HepG2 (cell line): ENCODE results near the gene PDE9A. TPM values are rescaled to one million over a fixed set of nuclear protein-coding genes. Genes with fewer than 3 reads are reported as not detected.

ENCODE experiments used
- DPF2 ChIP-seq: sonication (generic); formaldehyde crosslinking; IDR thresholded peaks from 2 replicates; pipeline ENCODE4 v1.4.0; 2020; ENCODE audit warnings: mild to moderate bottlenecking, low read depth, missing genetic modification reagents, borderline replicate concordance
- ELF3 ChIP-seq: IDR thresholded peaks from 2 replicates; pipeline ENCODE4 v1.6.1; 2016; ENCODE audit warnings: missing genetic modification reagents, missing compliant biosample characterization
- FOXK1 ChIP-seq: sonication (generic); formaldehyde crosslinking; IDR thresholded peaks from 2 replicates; pipeline ENCODE4 v1.4.0; 2020; ENCODE audit warnings: low read depth, missing genetic modification reagents, borderline replicate concordance
- FOXO1 ChIP-seq: sonication (generic); formaldehyde crosslinking; IDR thresholded peaks from 2 replicates; pipeline ENCODE4 v1.4.0; 2020; ENCODE audit warnings: missing genetic modification reagents
- FOXP1 ChIP-seq, 2 experiments: fragments of 450-650 bp in 1 of 2; IDR thresholded peaks; 2 replicates each; pipeline ENCODE4 v1.6.1; 2017 to 2018; ENCODE audit warnings: antibody characterized with exemption in 1 of 2
- GZF1 ChIP-seq: sonication (generic); formaldehyde crosslinking; IDR thresholded peaks from 2 replicates; pipeline ENCODE4 v1.5.1; 2020; ENCODE audit warnings: mild to moderate bottlenecking, missing genetic modification reagents
- KAT2B ChIP-seq: fragments of 150-350 bp; IDR thresholded peaks from 2 replicates; pipeline ENCODE4 v1.6.1; 2014; ENCODE audit warnings: low read depth, low read length, borderline replicate concordance
- RBFOX2 ChIP-seq: fragments of 200-400 bp; formaldehyde crosslinking; IDR thresholded peaks from 2 replicates; pipeline ENCODE4 v1.6.1; 2017; ENCODE audit warnings: low read depth, mild to moderate bottlenecking, low read length
- SMYD3 ChIP-seq: sonication (generic); formaldehyde crosslinking; IDR thresholded peaks from 2 replicates; pipeline ENCODE4 v1.8.1; 2023; ENCODE audit warnings: mild to moderate bottlenecking, missing genetic modification reagents
- YEATS4 ChIP-seq: sonication (generic); formaldehyde crosslinking; IDR thresholded peaks from 2 replicates; pipeline ENCODE4 v1.4.0; 2020; ENCODE audit warnings: missing genetic modification reagents, borderline replicate concordance
- ZBTB3 ChIP-seq: sonication (generic); formaldehyde crosslinking; IDR thresholded peaks from 2 replicates; pipeline ENCODE4 v1.4.0; 2020; ENCODE audit warnings: low read depth, mild to moderate bottlenecking, moderate library complexity, missing genetic modification reagents, borderline replicate concordance
- ZFP37 ChIP-seq: sonication (generic); formaldehyde crosslinking; IDR thresholded peaks from 2 replicates; pipeline ENCODE4 v1.4.0; 2020; ENCODE audit warnings: missing genetic modification reagents, borderline replicate concordance
- ZNF335 ChIP-seq: sonication (generic); formaldehyde crosslinking; IDR thresholded peaks from 2 replicates; pipeline ENCODE4 v1.4.0; 2020; ENCODE audit warnings: missing genetic modification reagents
- ZNF543 ChIP-seq: sonication (generic); formaldehyde crosslinking; IDR thresholded peaks from 2 replicates; pipeline ENCODE4 v1.4.0; 2020; ENCODE audit warnings: mild to moderate bottlenecking, missing genetic modification reagents
- ZNF879 ChIP-seq: sonication (generic); formaldehyde crosslinking; IDR thresholded peaks from 2 replicates; pipeline ENCODE4 v1.8.1; 2023; ENCODE audit warnings: missing genetic modification reagents
- polyA plus RNA-seq, 8 experiments: library from polyadenylated mRNA; depleted of rRNA in 3 of 8; stranded (reverse) in 7 of 8; unstranded in 1 of 8; fragments of >200 nt; fragmentation: Illumina TruSeq in 4 of 8; extraction: Trizol in 4 of 8; gene quantifications; 2 replicates each; pipeline versions ENCODE4 v1.2.1 to v1.2.3, GENCODE V29; 2011 to 2016; ENCODE audit warnings: low read depth in 4 of 8, missing spikeins in 1 of 8, mixed read lengths in 1 of 8; ENCODE audit not compliant: insufficient read depth in 1 of 8
- total RNA-seq, 5 experiments: library from RNA; depleted of rRNA; stranded (reverse); fragments of >200 nt; fragmentation: Illumina TruSeq; extraction: Trizol; gene quantifications; 2 replicates each; pipeline ENCODE4 v1.2.3, GENCODE V29; 2016; ENCODE audit warnings: low read depth in 1 of 5
- TF ChIP-seq, protein P1 (sequence below): sonication (generic); formaldehyde crosslinking; IDR thresholded peaks from 2 replicates; pipeline ENCODE4 v1.5.1; 2020; ENCODE audit warnings: missing genetic modification reagents, mild to moderate bottlenecking, borderline replicate concordance
- TF ChIP-seq, protein P2 (sequence below): sonication (generic); formaldehyde crosslinking; IDR thresholded peaks from 2 replicates; pipeline ENCODE4 v1.8.0; 2022; ENCODE audit warnings: mild to moderate bottlenecking, missing genetic modification reagents, borderline replicate concordance
- TF ChIP-seq, protein P3 (sequence below): sonication (generic); formaldehyde crosslinking; IDR thresholded peaks from 2 replicates; pipeline ENCODE4 v1.9.0; 2022; ENCODE audit warnings: missing genetic modification reagents, mild to moderate bottlenecking, borderline replicate concordance
- TF ChIP-seq, protein P4 (sequence below): sonication (generic); formaldehyde crosslinking; IDR thresholded peaks from 2 replicates; pipeline ENCODE4 v1.8.0; 2022; ENCODE audit warnings: missing genetic modification reagents, mild to moderate bottlenecking, moderate library complexity, borderline replicate concordance
- TF ChIP-seq, protein P5 (sequence below): sonication (generic); formaldehyde crosslinking; IDR thresholded peaks from 2 replicates; pipeline ENCODE4 v1.5.1; 2020; ENCODE audit warnings: mild to moderate bottlenecking, moderate library complexity, missing genetic modification reagents

PDE9A gene
- total and polyA plus RNA-seq, 2 of the 13 experiments (the other 11 are each of a cell fraction or from before 2014, with no cell fraction given) = 4.6 to 19.7 TPM

DNA sequence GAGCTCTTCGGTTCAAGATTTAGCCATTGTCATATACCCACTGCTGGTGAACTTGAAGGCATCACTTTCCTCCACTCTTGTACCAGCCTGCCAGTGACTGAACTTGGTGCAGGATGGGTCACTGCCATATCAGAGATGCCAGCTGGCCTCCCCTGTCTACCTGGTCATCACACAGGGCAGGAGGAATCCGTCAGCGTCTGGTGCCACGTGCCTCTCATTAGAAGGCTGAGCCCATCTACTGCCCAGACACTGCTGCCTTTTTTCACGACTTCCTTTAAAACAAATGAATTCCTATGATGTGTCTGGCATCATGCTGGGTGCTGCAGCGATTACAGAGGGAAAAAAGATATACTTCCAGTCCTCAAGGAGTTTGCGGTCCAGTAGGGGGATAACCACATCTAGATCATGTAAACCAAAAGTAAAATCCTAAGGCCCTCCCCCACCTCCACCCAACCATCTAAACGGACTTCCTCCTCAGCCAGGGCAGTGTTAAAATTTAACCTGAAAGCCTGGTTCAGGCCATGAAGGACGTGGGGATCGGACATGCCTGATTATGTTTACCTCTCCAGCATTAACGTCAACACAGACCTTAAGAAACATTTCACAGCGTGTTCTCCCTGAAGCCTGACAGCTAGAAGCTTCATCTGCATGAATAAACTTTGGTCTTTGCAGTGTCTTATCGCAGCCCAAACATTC, 29.2 kb upstream of the PDE9A start (continued):
- TF ChIP-seq, protein P1, sequence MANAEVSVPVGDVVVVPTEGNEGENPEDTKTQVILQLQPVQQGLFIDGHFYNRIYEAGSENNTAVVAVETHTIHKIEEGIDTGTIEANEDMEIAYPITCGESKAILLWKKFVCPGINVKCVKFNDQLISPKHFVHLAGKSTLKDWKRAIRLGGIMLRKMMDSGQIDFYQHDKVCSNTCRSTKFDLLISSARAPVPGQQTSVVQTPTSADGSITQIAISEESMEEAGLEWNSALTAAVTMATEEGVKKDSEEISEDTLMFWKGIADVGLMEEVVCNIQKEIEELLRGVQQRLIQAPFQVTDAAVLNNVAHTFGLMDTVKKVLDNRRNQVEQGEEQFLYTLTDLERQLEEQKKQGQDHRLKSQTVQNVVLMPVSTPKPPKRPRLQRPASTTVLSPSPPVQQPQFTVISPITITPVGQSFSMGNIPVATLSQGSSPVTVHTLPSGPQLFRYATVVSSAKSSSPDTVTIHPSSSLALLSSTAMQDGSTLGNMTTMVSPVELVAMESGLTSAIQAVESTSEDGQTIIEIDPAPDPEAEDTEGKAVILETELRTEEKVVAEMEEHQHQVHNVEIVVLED = peak; percentile 17; the same call in 1 of the 2 replicates
- TF ChIP-seq RBFOX2 (no peak), ZBTB3 (CRISPR knock-in tag) (peak; percentile 59; the same call in 1 of the 2 replicates), DPF2 (CRISPR knock-in tag) (0 out of 2 replicates have a peak, but pooled peaks have one; percentile 6), KAT2B (no peak), ZNF879 (peak; percentile 36; the same call in 1 of the 2 replicates), FOXP1 (IDR thresholded peaks at IDR 0.05) (no peak), FOXP1 (CRISPR knock-in tag; IDR thresholded peaks at IDR 0.05) (peak; percentile 93), ZNF335 (CRISPR knock-in tag) (no peak), YEATS4 (CRISPR knock-in tag) (peak; percentile 51; the same call in 1 of the 2 replicates), FOXO1 (CRISPR knock-in tag) (peak; percentile 59; the same call in 1 of the 2 replicates), GZF1 (CRISPR knock-in tag) (no peak), ELF3 (CRISPR knock-in tag) (peak; percentile 84), ZNF543 (CRISPR knock-in tag) (no peak), ZFP37 (0 out of 2 replicates have a peak, but pooled peaks have one; percentile 41), SMYD3 (CRISPR knock-in tag) (0 out of 2 replicates have a peak, but pooled peaks have one; percentile 39), FOXK1 (CRISPR knock-in tag) (peak; percentile 45; the same call in 1 of the 2 replicates)
- TF ChIP-seq, protein P2, sequence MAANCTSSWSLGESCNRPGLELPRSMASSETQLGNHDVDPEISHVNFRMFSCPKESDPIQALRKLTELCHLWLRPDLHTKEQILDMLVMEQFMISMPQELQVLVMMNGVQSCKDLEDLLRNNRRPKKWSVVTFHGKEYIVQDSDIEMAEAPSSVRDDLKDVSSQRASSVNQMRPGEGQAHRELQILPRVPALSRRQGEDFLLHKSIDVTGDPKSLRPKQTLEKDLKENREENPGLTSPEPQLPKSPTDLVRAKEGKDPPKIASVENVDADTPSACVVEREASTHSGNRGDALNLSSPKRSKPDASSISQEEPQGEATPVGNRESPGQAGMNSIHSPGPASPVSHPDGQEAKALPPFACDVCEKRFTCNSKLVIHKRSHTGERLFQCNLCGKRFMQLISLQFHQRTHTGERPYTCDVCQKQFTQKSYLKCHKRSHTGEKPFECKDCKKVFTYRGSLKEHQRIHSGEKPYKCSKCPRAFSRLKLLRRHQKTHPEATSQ (CRISPR knock-in tag) = no peak
- TF ChIP-seq, protein P3, sequence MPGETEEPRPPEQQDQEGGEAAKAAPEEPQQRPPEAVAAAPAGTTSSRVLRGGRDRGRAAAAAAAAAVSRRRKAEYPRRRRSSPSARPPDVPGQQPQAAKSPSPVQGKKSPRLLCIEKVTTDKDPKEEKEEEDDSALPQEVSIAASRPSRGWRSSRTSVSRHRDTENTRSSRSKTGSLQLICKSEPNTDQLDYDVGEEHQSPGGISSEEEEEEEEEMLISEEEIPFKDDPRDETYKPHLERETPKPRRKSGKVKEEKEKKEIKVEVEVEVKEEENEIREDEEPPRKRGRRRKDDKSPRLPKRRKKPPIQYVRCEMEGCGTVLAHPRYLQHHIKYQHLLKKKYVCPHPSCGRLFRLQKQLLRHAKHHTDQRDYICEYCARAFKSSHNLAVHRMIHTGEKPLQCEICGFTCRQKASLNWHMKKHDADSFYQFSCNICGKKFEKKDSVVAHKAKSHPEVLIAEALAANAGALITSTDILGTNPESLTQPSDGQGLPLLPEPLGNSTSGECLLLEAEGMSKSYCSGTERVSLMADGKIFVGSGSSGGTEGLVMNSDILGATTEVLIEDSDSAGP (CRISPR knock-in tag) = 0 out of 2 replicates have a peak, but pooled peaks have one; percentile 37
- TF ChIP-seq, protein P4, sequence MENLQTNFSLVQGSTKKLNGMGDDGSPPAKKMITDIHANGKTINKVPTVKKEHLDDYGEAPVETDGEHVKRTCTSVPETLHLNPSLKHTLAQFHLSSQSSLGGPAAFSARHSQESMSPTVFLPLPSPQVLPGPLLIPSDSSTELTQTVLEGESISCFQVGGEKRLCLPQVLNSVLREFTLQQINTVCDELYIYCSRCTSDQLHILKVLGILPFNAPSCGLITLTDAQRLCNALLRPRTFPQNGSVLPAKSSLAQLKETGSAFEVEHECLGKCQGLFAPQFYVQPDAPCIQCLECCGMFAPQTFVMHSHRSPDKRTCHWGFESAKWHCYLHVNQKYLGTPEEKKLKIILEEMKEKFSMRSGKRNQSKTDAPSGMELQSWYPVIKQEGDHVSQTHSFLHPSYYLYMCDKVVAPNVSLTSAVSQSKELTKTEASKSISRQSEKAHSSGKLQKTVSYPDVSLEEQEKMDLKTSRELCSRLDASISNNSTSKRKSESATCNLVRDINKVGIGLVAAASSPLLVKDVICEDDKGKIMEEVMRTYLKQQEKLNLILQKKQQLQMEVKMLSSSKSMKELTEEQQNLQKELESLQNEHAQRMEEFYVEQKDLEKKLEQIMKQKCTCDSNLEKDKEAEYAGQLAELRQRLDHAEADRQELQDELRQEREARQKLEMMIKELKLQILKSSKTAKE = no peak
- TF ChIP-seq, protein P5, sequence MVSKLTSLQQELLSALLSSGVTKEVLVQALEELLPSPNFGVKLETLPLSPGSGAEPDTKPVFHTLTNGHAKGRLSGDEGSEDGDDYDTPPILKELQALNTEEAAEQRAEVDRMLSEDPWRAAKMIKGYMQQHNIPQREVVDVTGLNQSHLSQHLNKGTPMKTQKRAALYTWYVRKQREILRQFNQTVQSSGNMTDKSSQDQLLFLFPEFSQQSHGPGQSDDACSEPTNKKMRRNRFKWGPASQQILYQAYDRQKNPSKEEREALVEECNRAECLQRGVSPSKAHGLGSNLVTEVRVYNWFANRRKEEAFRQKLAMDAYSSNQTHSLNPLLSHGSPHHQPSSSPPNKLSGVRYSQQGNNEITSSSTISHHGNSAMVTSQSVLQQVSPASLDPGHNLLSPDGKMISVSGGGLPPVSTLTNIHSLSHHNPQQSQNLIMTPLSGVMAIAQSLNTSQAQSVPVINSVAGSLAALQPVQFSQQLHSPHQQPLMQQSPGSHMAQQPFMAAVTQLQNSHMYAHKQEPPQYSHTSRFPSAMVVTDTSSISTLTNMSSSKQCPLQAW (CRISPR knock-in tag) = peak; percentile 86; the same call in 1 of the 2 replicates
